Kidney (tissue), 14 donors: ENCODE measurements around the gene ARHGEF17. TPM values are rescaled to one million over a fixed set of nuclear protein-coding genes. Genes with fewer than 3 reads are reported as not detected.
A peak's percentile ranks its signal among the peaks of the same experiment; 100 is the strongest.

Experiments
- DNase-seq, 5 donors: peaks; one replicate each; pipeline ENCODE4 v3.0.0-alpha.2; 2013 to 2020
- FAIRE-seq: peaks from 2 replicates; lab custom pipeline; 2012; peaks lifted over from hg19 to GRCh38; lab: Jason Lieb, UNC
- H3K27ac ChIP-seq, 2 donors: one replicate each; pipeline ENCODE4 v1.7.0; 2013; ENCODE audit warnings: low read depth in 2 of 2, low read length in 2 of 2, inconsistent platforms in 1 of 2
- H3K27me3 ChIP-seq: one replicate; pipeline ENCODE4 v1.7.1; 2013; ENCODE audit warnings: low read length, inconsistent platforms; ENCODE audit not compliant: control insufficient read depth, insufficient read depth
- H3K36me3 ChIP-seq, 3 donors: one replicate each; pipeline versions ENCODE4 v1.7.0 to v1.7.1; 2013; ENCODE audit warnings: low read length in 3 of 3, control low read depth in 1 of 3, inconsistent platforms in 1 of 3; ENCODE audit not compliant: insufficient read depth in 3 of 3, control insufficient read depth in 2 of 3
- H3K4me1 ChIP-seq, 3 donors: one replicate each; pipeline versions ENCODE4 v1.7.0 to v1.7.1; 2013; ENCODE audit warnings: low read length in 3 of 3, inconsistent platforms in 1 of 3, low read depth in 1 of 3; ENCODE audit not compliant: control insufficient read depth in 2 of 3, insufficient read depth in 2 of 3
- H3K4me3 ChIP-seq, 3 donors: one replicate each; pipeline versions ENCODE4 v1.7.0 to v1.8.1; 2013; ENCODE audit warnings: low read length in 3 of 3, control low read depth in 1 of 3, inconsistent platforms in 1 of 3
- H3K9ac ChIP-seq, 3 donors: one replicate each; pipeline versions ENCODE4 v1.7.0 to v1.7.1; 2013; ENCODE audit warnings: low read length in 3 of 3, control low read depth in 1 of 3, inconsistent platforms in 1 of 3
- H3K9me3 ChIP-seq, 3 donors: one replicate each; pipeline versions ENCODE4 v1.7.0 to v1.7.1; 2013; ENCODE audit warnings: low read length in 3 of 3, control low read depth in 1 of 3, inconsistent platforms in 1 of 3; ENCODE audit not compliant: control insufficient read depth in 2 of 3, insufficient read depth in 1 of 3
- CTCF ChIP-seq: IDR thresholded peaks from 3 replicates; pipeline ENCODE4 v1.5.1; 2012; ENCODE audit warnings: mild to moderate bottlenecking, moderate library complexity, borderline replicate concordance; ENCODE audit not compliant: insufficient read depth; ENCODE audit errors: extremely low read depth
- intact Hi-C: fragments of 100-400 bp; cut with DNase I; formaldehyde crosslinking; loops from one replicate; pipeline ENCODE4 v1.11.1; 2022
- polyA plus RNA-seq: library from polyadenylated mRNA; stranded (reverse); fragments of 350-450 nt; fragmentation: Illumina TruSeq; extraction: RNeasy Lipid Tissue Mini Kit (QIAGEN cat#74804); gene quantifications from one replicate; pipeline ENCODE4 v1.2.3, GENCODE V29; 2014; ENCODE audit warnings: low read depth, low replicate concordance; ENCODE audit not compliant: insufficient read depth
- total RNA-seq: library from RNA; stranded (reverse); fragmentation: NEBNext Ultra II Directional; extraction: Animal tissue kit (Norgen Biotek cat#: 25700); gene quantifications from one replicate; pipeline ENCODE4 v1.2.1, GENCODE V29; 2021
- donor health status: control.
- donor health status: control.
- donor health status: control.
- donor health status: control.
- donor health status: control.
- donor health status: DM: yes; HTN: yes; CAD: no.
- donor health status: Normal renal cell carcinoma (clear cell type).

The ARHGEF17 gene
- total and polyA plus RNA-seq, 2 donors from 2014 or later, result 36.6 to 68.2 TPM

- Histone ChIP-seq H3K27me3 (no peaks in the 10 kb centered on the region), H3K4me1 (peaks cover under 1 to 13% (median 5%) of the 10 kb centered on the region in 3 donors), H3K4me3 (no peak overlapping the region), H3K9me3 (no peaks in the 10 kb centered on the region), H3K9ac (no peak overlapping the region), H3K27ac (no peak overlapping the region), H3K36me3 (no peaks in the 10 kb centered on the region)
- intact Hi-C loops, result no loop called here
- FAIRE-seq, result no peak
- DNase-seq, result no peak
- no peak for TF ChIP-seq CTCF
Measured at GRCh38 chr11:73284106-73284505, 24.0 kb upstream of the ARHGEF17 start.

DNA sequence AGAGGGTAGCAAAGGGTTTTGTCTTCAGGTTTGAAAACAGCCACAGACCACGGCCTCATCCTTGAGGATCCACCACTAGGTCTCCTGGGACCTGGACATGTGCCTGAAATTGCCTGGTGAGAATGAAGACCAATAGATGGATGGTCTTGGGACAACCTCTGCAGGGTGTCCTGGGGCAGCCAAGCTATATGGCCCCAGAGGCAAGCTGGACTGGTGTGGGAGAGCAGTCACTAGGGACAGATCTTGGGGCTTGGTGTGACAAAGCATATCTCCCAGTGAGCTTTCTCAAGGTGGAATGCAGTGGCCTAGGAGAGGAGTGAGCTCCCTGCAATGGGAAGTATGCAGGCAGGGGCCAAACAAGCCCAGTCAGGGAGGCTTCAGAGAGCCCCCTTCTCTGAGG lies 22.4 kb upstream of the ARHGEF17 start:
- no peak overlapping the region for H3K27ac ChIP-seq
- no peak for TF ChIP-seq CTCF
- no peaks in the 10 kb centered on the region for H3K9me3 ChIP-seq
- H3K4me3 ChIP-seq, result no peak overlapping the region
- intact Hi-C loops, result no loop called here
- H3K36me3 ChIP-seq, result no peaks in the 10 kb centered on the region
- no peak overlapping the region for H3K9ac ChIP-seq
- no peaks in the 10 kb centered on the region for H3K27me3 ChIP-seq
- DNase-seq, result no peak
- no peak for FAIRE-seq
- peaks cover 4 to 16% (median 10%) of the 10 kb centered on the region in 3 donors for H3K4me1 ChIP-seq

DNA sequence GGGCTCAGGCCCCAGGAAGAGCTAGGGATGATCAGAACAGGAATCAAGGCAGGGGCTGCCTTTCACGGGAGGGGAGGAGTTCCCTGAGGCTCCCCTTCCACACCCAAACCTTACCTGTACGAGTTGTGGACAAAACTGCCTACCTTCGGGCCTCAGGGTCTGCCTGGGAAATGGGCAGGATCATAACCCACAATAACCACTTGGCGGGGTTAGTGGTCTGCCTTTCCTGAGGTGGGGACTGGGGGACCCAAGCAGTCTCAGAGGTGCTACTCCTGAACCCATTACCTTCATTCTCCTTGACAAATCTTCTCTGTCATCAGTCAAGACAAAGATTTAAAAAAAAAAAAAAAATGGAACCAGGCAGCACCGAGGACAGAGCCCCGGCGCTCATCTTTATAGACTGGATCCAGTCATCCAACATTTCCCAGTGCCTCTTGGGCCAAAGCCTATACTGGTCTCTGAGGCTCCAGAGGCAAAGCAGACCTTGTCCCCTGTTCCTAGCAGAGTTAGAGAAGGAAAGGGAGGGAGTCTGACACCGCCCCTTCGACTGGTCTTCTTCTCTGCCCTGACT lies 21.8 kb upstream of the ARHGEF17 start:
- Histone ChIP-seq H3K27me3 (no peaks in the 10 kb centered on the region), H3K36me3 (no peaks in the 10 kb centered on the region), H3K4me3 (no peak overlapping the region), H3K9me3 (no peaks in the 10 kb centered on the region), H3K27ac (no peak overlapping the region), H3K9ac (no peak overlapping the region), H3K4me1 (peaks cover 4 to 16% (median 10%) of the 10 kb centered on the region in 3 donors)
- intact Hi-C loops, result no loop called here
- peak in 2 of 5 donors; percentile 28 to 33 for DNase-seq
- TF ChIP-seq CTCF, result no peak
- no peak for FAIRE-seq
